HepG2 (cell line): ENCODE data around the gene SERAC1. TPM values are rescaled to one million over a fixed set of nuclear protein-coding genes. Genes with fewer than 3 reads are reported as not detected.
A peak's percentile ranks its signal among the peaks of the same experiment; 100 is the strongest.

ENCODE experiments used
- ATAC-seq: fragments of 200-7000 bp; cut with Tn5 transposase; 3 replicates; pipeline ENCODE4 v1.9.1; 2020; ENCODE audit warnings: mild to moderate bottlenecking, moderate library complexity
- BruUV-seq: library from RNA; stranded (reverse); fragments of 400-500 nt; replicated peaks from 2 replicates; lab custom pipeline; 2021; lab: Mats Ljungman, UMichigan
- CTCF ChIA-PET: fragments of 300-600 bp; formaldehyde crosslinking; extraction: SDS; loops from one replicate; lab custom pipeline; 2021; ENCODE audit warnings: low total read pairs, inconsistent platforms, low intra/inter-chr PET ratio; lab: Yijun Ruan, JAX
- POLR2A ChIA-PET: fragments of 350-600 bp; sonication (Branson Sonifier 250); formaldehyde crosslinking; loops from one replicate; lab custom pipeline; 2020; ENCODE audit warnings: antibody characterized with exemption, inconsistent platforms; lab: Yijun Ruan, JAX
- DNase-seq: peaks from one replicate; pipeline ENCODE4 v3.0.0-alpha.2; 2015; ENCODE audit warnings: low spot score
- FAIRE-seq: peaks from 3 replicates; lab custom pipeline; 2011; peaks lifted over from hg19 to GRCh38; lab: Jason Lieb, UNC
- H2AFZ ChIP-seq: one replicate; pipeline ENCODE4 v1.6.1; 2011; ENCODE audit warnings: low read length, inconsistent platforms
- H3K27ac ChIP-seq: fragments of 300-600 bp; 3 replicates; pipeline ENCODE4 v1.8.0; 2011; ENCODE audit warnings: mixed run types, mild to moderate bottlenecking, mixed read lengths, low read length, inconsistent platforms; ENCODE audit not compliant: insufficient read depth; ENCODE audit errors: extremely low read length
- H3K27me3 ChIP-seq, 2 experiments: fragments of 200-600 bp in 1 of 2; 2 replicates in 1 of 2; 3 replicates in 1 of 2; pipeline versions ENCODE4 v1.6.0 to v1.8.0; 2011; ENCODE audit warnings: low read length in 2 of 2, mild to moderate bottlenecking in 2 of 2, moderate library complexity in 2 of 2, inconsistent platforms in 1 of 2; ENCODE audit not compliant: insufficient read depth in 2 of 2, control insufficient read depth in 1 of 2
- H3K36me3 ChIP-seq, 2 experiments: fragments of 200-600 bp in 1 of 2; replicated peaks in 1 of 2; 2 replicates in 1 of 2; 3 replicates in 1 of 2; pipeline versions ENCODE4 v1.5.1 to v1.8.0; 2011; ENCODE audit warnings: low read length in 2 of 2, inconsistent platforms in 1 of 2; ENCODE audit not compliant: insufficient read depth in 2 of 2, control insufficient read depth in 1 of 2
- H3K4me1 ChIP-seq: 2 replicates; pipeline ENCODE4 v1.5.1; 2012; ENCODE audit warnings: low read length, inconsistent platforms; ENCODE audit not compliant: insufficient read depth
- H3K4me2 ChIP-seq: 2 replicates; pipeline ENCODE4 v1.6.0; 2011; ENCODE audit warnings: low read depth, low read length, inconsistent platforms
- H3K4me3 ChIP-seq, 3 experiments: fragments of 200-600 bp in 1 of 3; sonication (generic), shearing (Covaris generic) in 1 of 3; replicated peaks in 1 of 3; 2 replicates each; pipeline ENCODE4 v1.5.1; 2011 to 2016; ENCODE audit warnings: low read length in 3 of 3, inconsistent platforms in 2 of 3, low read depth in 2 of 3, mild to moderate bottlenecking in 2 of 3, control low read depth in 1 of 3, mixed read lengths in 1 of 3; ENCODE audit not compliant: insufficient read depth in 1 of 3
- H3K79me2 ChIP-seq: one replicate; pipeline ENCODE4 v1.6.1; 2011; ENCODE audit warnings: low read length, inconsistent platforms; ENCODE audit not compliant: insufficient read depth
- H3K9ac ChIP-seq: 2 replicates; pipeline ENCODE4 v1.6.0; 2011; ENCODE audit warnings: mild to moderate bottlenecking, low read depth, low read length, inconsistent platforms; ENCODE audit not compliant: insufficient read depth
- H3K9me3 ChIP-seq: 2 replicates; pipeline ENCODE4 v1.5.1; 2012; ENCODE audit warnings: mild to moderate bottlenecking, low read length
- H4K20me1 ChIP-seq: 2 replicates; pipeline ENCODE4 v1.6.0; 2011; ENCODE audit warnings: inconsistent platforms, mild to moderate bottlenecking, low read length, moderate library complexity; ENCODE audit not compliant: insufficient read depth
- FOXA1 ChIP-seq, 2 experiments: fragments of 450-650 bp in 1 of 2; sonication (generic) in 1 of 2; formaldehyde crosslinking in 1 of 2; IDR thresholded peaks; 2 replicates each; pipeline versions ENCODE4 v1.4.0 to v1.6.1; 2016 to 2020; ENCODE audit warnings: missing genetic modification reagents in 1 of 2
- HNF4A ChIP-seq: sonication (generic); formaldehyde crosslinking; IDR thresholded peaks from 2 replicates; pipeline ENCODE4 v1.4.0; 2020; ENCODE audit warnings: missing genetic modification reagents
- HNF4G ChIP-seq, 2 experiments: sonication (generic) in 1 of 2; formaldehyde crosslinking in 1 of 2; IDR thresholded peaks; 2 replicates each; pipeline versions ENCODE4 v1.4.0 to v1.6.1; 2011 to 2020; ENCODE audit warnings: borderline replicate concordance in 2 of 2, low read depth in 2 of 2, mild to moderate bottlenecking in 2 of 2, low read length in 1 of 2, missing genetic modification reagents in 1 of 2, moderate library complexity in 1 of 2
- KDM1A ChIP-seq: IDR thresholded peaks from 2 replicates; pipeline ENCODE4 v1.6.1; 2016; ENCODE audit warnings: missing compliant biosample characterization
- RAD21 ChIP-seq: fragments of 450-650 bp; formaldehyde crosslinking; IDR thresholded peaks from 2 replicates; pipeline ENCODE4 v1.5.0; 2020; ENCODE audit warnings: mild to moderate bottlenecking
- RORA ChIP-seq: sonication (generic); formaldehyde crosslinking; IDR thresholded peaks from 2 replicates; pipeline ENCODE4 v1.5.0; 2020; ENCODE audit warnings: mild to moderate bottlenecking, missing genetic modification reagents, moderate library complexity
- STAG1 ChIP-seq: sonication (generic); formaldehyde crosslinking; IDR thresholded peaks from 2 replicates; pipeline ENCODE4 v1.4.0; 2020; ENCODE audit warnings: missing genetic modification reagents
- TEAD3 ChIP-seq: optimal IDR thresholded peaks from 2 replicates; pipeline ENCODE3; 2016; ENCODE audit warnings: borderline replicate concordance
- ZBTB42 ChIP-seq: sonication (generic); formaldehyde crosslinking; IDR thresholded peaks from 2 replicates; pipeline ENCODE4 v1.5.0; 2020; ENCODE audit warnings: mild to moderate bottlenecking, missing genetic modification reagents
- ZFAT ChIP-seq: sonication (generic); formaldehyde crosslinking; conservative IDR thresholded peaks from 2 replicates; pipeline ENCODE4 v1.8.1; 2023; ENCODE audit warnings: missing genetic modification reagents, inconsistent platforms
- ZNF678 ChIP-seq: sonication (generic); formaldehyde crosslinking; IDR thresholded peaks from 2 replicates; pipeline ENCODE4 v1.4.0; 2020; ENCODE audit warnings: mild to moderate bottlenecking, missing genetic modification reagents
- WGBS: methylation state at CpG from one replicate; pipeline ENCODE4 v1.1.6; 2017; ENCODE audit warnings: low lambda C conversion rate; 5-methylcytosine and 5-hydroxymethylcytosine counted together
- in situ Hi-C: cut with HindIII; loops from 2 replicates; pipeline ENCODE4 v1.10.0; 2017; ENCODE audit warnings: low pct_unique_long_range_greater_than_20kb; ENCODE audit not compliant: extremely low pct_ligation_motif_present
- intact Hi-C: fragments of 100-400 bp; cut with micrococcal nuclease; formaldehyde crosslinking; loops from one replicate; pipeline ENCODE4 v1.10.0; 2022; ENCODE audit not compliant: unreplicated experiment
- polyA plus RNA-seq, 8 experiments: library from polyadenylated mRNA; depleted of rRNA in 3 of 8; stranded (reverse) in 7 of 8; unstranded in 1 of 8; fragments of >200 nt; fragmentation: Illumina TruSeq in 4 of 8; extraction: Trizol in 4 of 8; gene quantifications; 2 replicates each; pipeline versions ENCODE4 v1.2.1 to v1.2.3, GENCODE V29; 2011 to 2016; ENCODE audit warnings: low read depth in 4 of 8, missing spikeins in 1 of 8, mixed read lengths in 1 of 8; ENCODE audit not compliant: insufficient read depth in 1 of 8
- total RNA-seq, 5 experiments: library from RNA; depleted of rRNA; stranded (reverse); fragments of >200 nt; fragmentation: Illumina TruSeq; extraction: Trizol; gene quantifications; 2 replicates each; pipeline ENCODE4 v1.2.3, GENCODE V29; 2016; ENCODE audit warnings: low read depth in 1 of 5
- TF ChIP-seq, protein P1 (sequence below): sonication (generic); formaldehyde crosslinking; IDR thresholded peaks from 2 replicates; pipeline ENCODE4 v1.5.0; 2020; ENCODE audit warnings: mild to moderate bottlenecking, missing genetic modification reagents, moderate library complexity
- TF ChIP-seq, protein P2 (sequence below): sonication (generic); formaldehyde crosslinking; IDR thresholded peaks from 2 replicates; pipeline ENCODE4 v1.4.0; 2020; ENCODE audit warnings: missing genetic modification reagents, borderline replicate concordance
- TF ChIP-seq, protein P3 (sequence below): sonication (generic); formaldehyde crosslinking; IDR thresholded peaks from 2 replicates; pipeline ENCODE4 v1.9.0; 2021; ENCODE audit warnings: mild to moderate bottlenecking, missing genetic modification reagents

Gene SERAC1
- total and polyA plus RNA-seq, 2 of the 13 experiments (the other 11 are each of a cell fraction or from before 2014, with no cell fraction given): 4.5 to 8.1 TPM

DNA sequence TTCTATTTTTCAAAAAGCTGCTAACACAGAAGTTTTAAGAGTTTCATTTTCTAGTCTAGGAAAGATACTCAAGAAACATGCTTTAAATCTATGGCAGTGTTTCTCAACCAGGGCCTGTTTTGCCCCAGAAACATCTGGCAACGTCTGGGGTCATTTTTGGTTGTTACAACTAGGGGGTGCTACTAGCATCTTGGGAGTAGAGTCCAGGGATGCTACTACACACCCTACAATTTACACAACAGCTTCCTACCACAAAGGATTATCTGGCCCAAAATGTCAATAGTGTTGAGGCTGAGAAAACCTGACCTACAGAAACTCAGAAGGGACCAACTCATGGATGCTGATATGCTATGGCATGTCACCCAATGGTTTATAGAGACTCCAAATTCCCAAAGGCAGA lies 24.4 kb downstream of the SERAC1 start:
- 15% methylated on average over 1 of the region's 1 CpG for WGBS
- H3K27me3 ChIP-seq: no peaks in the 10 kb centered on the region
- H4K20me1 ChIP-seq: no peaks in the 10 kb centered on the region
- in situ Hi-C loops (loop anchor here (5.0 kb wide), 1 partner anchor 64 kb away; no protein-coding TSS in a partner anchor), intact Hi-C loops (loop anchor here (1.0 to 2.0 kb wide), 2 partner anchors 25 to 62 kb away; partner anchors contain the start of genes GTF2H5 and SERAC1)
- no TSS peak for BruUV-seq
- no peak overlapping the region for H3K4me3 ChIP-seq
- peaks cover 1 to 4% of the 10 kb centered on the region in 2 experiments; a peak in 3 of 5 replicates for H3K36me3 ChIP-seq
- FAIRE-seq: peak; percentile 61
- peak; percentile 82 for ATAC-seq
- no peaks in the 10 kb centered on the region for H3K79me2 ChIP-seq
- no peak overlapping the region for H3K4me2 ChIP-seq
- DNase-seq: peak; percentile 48
- H3K9ac ChIP-seq: no peak overlapping the region
- ChIA-PET CTCF (interaction anchor here (0.8 to 1.9 kb wide), 2 partner anchors 12 to 62 kb away, joined by 3 to 19 read pairs; no protein-coding TSS in a partner anchor), POLR2A (interaction anchor here (1.2 kb wide), 1 partner anchor 62 kb away, joined by 3 read pairs; no protein-coding TSS in a partner anchor)
- H2AFZ ChIP-seq: no peak overlapping the region
- no peaks in the 10 kb centered on the region for H3K4me1 ChIP-seq
- no peaks in the 10 kb centered on the region for H3K9me3 ChIP-seq
- H3K27ac ChIP-seq: no peak overlapping the region
- peak; percentile 95 for TF ChIP-seq ZBTB42
- TF ChIP-seq, protein P1, sequence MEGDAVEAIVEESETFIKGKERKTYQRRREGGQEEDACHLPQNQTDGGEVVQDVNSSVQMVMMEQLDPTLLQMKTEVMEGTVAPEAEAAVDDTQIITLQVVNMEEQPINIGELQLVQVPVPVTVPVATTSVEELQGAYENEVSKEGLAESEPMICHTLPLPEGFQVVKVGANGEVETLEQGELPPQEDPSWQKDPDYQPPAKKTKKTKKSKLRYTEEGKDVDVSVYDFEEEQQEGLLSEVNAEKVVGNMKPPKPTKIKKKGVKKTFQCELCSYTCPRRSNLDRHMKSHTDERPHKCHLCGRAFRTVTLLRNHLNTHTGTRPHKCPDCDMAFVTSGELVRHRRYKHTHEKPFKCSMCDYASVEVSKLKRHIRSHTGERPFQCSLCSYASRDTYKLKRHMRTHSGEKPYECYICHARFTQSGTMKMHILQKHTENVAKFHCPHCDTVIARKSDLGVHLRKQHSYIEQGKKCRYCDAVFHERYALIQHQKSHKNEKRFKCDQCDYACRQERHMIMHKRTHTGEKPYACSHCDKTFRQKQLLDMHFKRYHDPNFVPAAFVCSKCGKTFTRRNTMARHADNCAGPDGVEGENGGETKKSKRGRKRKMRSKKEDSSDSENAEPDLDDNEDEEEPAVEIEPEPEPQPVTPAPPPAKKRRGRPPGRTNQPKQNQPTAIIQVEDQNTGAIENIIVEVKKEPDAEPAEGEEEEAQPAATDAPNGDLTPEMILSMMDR: peak; percentile 79
- no peak for TF ChIP-seq ZFAT (CRISPR knock-in tag)
- TF ChIP-seq RORA: no peak
- TF ChIP-seq HNF4G (IDR thresholded peaks at IDR 0.05; ENCODE audit: borderline replicate concordance, low read depth, low read length): 0 out of 2 replicates have a peak, but pooled peaks have one; percentile 8
- TF ChIP-seq HNF4G (CRISPR knock-in tag; IDR thresholded peaks at IDR 0.05; ENCODE audit: borderline replicate concordance, low read depth): no peak
- TF ChIP-seq HNF4A: 0 out of 2 replicates have a peak, but pooled peaks have one; percentile 12
- 0 out of 2 replicates have a peak, but pooled peaks have one; percentile 23 for TF ChIP-seq KDM1A (CRISPR knock-in tag)
- TF ChIP-seq RAD21 (CRISPR knock-in tag): peak; percentile 64
- TF ChIP-seq FOXA1 (IDR thresholded peaks at IDR 0.05): no peak
- peak; percentile 67 for TF ChIP-seq FOXA1 (CRISPR knock-in tag; IDR thresholded peaks at IDR 0.05)
- TF ChIP-seq, protein P2, sequence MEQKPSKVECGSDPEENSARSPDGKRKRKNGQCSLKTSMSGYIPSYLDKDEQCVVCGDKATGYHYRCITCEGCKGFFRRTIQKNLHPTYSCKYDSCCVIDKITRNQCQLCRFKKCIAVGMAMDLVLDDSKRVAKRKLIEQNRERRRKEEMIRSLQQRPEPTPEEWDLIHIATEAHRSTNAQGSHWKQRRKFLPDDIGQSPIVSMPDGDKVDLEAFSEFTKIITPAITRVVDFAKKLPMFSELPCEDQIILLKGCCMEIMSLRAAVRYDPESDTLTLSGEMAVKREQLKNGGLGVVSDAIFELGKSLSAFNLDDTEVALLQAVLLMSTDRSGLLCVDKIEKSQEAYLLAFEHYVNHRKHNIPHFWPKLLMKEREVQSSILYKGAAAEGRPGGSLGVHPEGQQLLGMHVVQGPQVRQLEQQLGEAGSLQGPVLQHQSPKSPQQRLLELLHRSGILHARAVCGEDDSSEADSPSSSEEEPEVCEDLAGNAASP (CRISPR knock-in tag): peak; percentile 50; the same call in 1 of the 2 replicates
- peak; percentile 33 for TF ChIP-seq TEAD3 (CRISPR knock-in tag)
- TF ChIP-seq ZNF678 (CRISPR knock-in tag): no peak
- peak; percentile 84 for TF ChIP-seq STAG1 (CRISPR knock-in tag)
- TF ChIP-seq, protein P3, sequence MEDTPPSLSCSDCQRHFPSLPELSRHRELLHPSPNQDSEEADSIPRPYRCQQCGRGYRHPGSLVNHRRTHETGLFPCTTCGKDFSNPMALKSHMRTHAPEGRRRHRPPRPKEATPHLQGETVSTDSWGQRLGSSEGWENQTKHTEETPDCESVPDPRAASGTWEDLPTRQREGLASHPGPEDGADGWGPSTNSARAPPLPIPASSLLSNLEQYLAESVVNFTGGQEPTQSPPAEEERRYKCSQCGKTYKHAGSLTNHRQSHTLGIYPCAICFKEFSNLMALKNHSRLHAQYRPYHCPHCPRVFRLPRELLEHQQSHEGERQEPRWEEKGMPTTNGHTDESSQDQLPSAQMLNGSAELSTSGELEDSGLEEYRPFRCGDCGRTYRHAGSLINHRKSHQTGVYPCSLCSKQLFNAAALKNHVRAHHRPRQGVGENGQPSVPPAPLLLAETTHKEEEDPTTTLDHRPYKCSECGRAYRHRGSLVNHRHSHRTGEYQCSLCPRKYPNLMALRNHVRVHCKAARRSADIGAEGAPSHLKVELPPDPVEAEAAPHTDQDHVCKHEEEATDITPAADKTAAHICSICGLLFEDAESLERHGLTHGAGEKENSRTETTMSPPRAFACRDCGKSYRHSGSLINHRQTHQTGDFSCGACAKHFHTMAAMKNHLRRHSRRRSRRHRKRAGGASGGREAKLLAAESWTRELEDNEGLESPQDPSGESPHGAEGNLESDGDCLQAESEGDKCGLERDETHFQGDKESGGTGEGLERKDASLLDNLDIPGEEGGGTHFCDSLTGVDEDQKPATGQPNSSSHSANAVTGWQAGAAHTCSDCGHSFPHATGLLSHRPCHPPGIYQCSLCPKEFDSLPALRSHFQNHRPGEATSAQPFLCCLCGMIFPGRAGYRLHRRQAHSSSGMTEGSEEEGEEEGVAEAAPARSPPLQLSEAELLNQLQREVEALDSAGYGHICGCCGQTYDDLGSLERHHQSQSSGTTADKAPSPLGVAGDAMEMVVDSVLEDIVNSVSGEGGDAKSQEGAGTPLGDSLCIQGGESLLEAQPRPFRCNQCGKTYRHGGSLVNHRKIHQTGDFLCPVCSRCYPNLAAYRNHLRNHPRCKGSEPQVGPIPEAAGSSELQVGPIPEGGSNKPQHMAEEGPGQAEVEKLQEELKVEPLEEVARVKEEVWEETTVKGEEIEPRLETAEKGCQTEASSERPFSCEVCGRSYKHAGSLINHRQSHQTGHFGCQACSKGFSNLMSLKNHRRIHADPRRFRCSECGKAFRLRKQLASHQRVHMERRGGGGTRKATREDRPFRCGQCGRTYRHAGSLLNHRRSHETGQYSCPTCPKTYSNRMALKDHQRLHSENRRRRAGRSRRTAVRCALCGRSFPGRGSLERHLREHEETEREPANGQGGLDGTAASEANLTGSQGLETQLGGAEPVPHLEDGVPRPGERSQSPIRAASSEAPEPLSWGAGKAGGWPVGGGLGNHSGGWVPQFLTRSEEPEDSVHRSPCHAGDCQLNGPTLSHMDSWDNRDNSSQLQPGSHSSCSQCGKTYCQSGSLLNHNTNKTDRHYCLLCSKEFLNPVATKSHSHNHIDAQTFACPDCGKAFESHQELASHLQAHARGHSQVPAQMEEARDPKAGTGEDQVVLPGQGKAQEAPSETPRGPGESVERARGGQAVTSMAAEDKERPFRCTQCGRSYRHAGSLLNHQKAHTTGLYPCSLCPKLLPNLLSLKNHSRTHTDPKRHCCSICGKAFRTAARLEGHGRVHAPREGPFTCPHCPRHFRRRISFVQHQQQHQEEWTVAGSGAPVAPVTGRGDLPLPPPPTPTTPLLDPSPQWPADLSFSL: peak; percentile 93
